Measurements from ENCODE around the gene C12orf57.
A peak's percentile ranks its signal among the peaks of the same experiment; 100 is the strongest.

C12orf57 gene

DNA sequence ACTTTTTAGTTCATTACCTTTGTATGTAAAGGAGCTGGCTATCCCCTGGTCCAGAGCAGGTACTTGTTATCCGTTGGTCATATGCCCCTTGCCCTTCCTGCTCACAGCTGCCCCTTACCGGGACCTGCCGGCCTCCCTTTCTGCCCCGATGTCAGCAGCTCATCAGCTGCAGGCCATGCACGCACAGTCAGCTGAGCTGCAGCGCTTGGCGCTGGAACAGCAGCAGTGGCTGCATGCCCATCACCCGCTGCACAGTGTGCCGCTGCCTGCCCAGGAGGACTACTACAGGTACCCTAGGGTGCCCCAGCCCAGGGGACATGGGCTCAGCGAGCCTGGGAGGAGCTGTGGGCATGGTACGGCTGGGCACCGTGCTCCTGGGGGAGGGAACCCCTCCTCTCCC is 2.6 kb upstream of the C12orf57 start:
- TF ChIP-seq, protein P1, sequence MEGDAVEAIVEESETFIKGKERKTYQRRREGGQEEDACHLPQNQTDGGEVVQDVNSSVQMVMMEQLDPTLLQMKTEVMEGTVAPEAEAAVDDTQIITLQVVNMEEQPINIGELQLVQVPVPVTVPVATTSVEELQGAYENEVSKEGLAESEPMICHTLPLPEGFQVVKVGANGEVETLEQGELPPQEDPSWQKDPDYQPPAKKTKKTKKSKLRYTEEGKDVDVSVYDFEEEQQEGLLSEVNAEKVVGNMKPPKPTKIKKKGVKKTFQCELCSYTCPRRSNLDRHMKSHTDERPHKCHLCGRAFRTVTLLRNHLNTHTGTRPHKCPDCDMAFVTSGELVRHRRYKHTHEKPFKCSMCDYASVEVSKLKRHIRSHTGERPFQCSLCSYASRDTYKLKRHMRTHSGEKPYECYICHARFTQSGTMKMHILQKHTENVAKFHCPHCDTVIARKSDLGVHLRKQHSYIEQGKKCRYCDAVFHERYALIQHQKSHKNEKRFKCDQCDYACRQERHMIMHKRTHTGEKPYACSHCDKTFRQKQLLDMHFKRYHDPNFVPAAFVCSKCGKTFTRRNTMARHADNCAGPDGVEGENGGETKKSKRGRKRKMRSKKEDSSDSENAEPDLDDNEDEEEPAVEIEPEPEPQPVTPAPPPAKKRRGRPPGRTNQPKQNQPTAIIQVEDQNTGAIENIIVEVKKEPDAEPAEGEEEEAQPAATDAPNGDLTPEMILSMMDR (IDR thresholded peaks at IDR 0.05; ENCODE audit: control insufficient read depth, extremely low read depth, insufficient read depth) = no peak
- DNase-seq (ENCODE audit: low read depth) = no peak

DNA sequence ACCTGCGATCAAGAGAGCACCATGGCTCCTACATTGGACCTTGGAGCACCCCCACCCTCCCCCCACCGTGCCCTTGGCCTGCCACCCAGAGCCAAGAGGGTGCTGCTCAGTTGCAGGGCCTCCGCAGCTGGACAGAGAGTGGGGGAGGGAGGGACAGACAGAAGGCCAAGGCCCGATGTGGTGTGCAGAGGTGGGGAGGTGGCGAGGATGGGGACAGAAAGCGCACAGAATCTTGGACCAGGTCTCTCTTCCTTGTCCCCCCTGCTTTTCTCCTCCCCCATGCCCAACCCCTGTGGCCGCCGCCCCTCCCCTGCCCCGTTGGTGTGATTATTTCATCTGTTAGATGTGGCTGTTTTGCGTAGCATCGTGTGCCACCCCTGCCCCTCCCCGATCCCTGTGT is 2.0 kb upstream of the C12orf57 start:
- no peak for DNase-seq (ENCODE audit: low read depth)
- H3K4me3 ChIP-seq (ENCODE audit: low read depth, low read length) = no peak overlapping the region
- TF ChIP-seq, protein P1 (IDR thresholded peaks at IDR 0.05; ENCODE audit: control insufficient read depth, extremely low read depth, insufficient read depth) = no peak

More for the DNA sequence above, 2.6 kb upstream of the C12orf57 start:
- H3K4me3 ChIP-seq (ENCODE audit: low read depth, low read length) = no peak overlapping the region

DNA sequence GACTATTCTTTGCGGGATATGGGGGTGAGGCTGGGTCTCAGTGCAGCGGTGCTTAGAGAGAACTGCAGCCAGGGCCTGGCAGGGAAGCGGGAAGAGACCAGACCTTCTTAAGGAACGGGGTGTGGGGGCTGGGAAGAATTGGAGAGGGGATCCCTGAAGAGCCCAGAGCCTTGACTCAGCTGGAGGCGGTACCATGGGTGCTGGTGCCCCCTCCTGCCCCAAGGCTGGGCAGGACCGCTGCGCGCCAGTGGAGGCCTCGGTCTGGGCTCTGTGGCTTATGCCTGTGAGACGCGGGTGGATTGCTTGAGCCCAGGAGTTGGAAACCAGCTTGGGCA is 1.5 kb upstream of the C12orf57 start:
- TF ChIP-seq, protein P1 (IDR thresholded peaks at IDR 0.05; ENCODE audit: control insufficient read depth, extremely low read depth, insufficient read depth) = no peak
- DNase-seq (ENCODE audit: low read depth) = no peak
- H3K4me3 ChIP-seq (ENCODE audit: low read depth, low read length) = no peak overlapping the region

DNA sequence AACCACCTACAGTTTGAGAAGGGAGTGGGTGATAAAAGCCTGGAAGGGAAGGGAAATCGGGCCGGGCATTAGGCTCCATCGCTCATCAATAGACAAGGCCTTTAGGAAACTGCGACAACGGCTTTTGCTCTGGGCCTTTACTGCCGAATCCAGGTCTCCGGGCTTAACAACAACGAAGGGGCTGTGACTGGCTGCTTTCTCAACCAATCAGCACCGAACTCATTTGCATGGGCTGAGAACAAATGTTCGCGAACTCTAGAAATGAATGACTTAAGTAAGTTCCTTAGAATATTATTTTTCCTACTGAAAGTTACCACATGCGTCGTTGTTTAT is 467 bp upstream of the C12orf57 start:
- peak overlapping the region; percentile 85 for H3K4me3 ChIP-seq (ENCODE audit: low read depth, low read length)
- DNase-seq (ENCODE audit: low read depth) = peak; percentile 86
- TF ChIP-seq, protein P1 (IDR thresholded peaks at IDR 0.05; ENCODE audit: control insufficient read depth, extremely low read depth, insufficient read depth) = no peak

DNA sequence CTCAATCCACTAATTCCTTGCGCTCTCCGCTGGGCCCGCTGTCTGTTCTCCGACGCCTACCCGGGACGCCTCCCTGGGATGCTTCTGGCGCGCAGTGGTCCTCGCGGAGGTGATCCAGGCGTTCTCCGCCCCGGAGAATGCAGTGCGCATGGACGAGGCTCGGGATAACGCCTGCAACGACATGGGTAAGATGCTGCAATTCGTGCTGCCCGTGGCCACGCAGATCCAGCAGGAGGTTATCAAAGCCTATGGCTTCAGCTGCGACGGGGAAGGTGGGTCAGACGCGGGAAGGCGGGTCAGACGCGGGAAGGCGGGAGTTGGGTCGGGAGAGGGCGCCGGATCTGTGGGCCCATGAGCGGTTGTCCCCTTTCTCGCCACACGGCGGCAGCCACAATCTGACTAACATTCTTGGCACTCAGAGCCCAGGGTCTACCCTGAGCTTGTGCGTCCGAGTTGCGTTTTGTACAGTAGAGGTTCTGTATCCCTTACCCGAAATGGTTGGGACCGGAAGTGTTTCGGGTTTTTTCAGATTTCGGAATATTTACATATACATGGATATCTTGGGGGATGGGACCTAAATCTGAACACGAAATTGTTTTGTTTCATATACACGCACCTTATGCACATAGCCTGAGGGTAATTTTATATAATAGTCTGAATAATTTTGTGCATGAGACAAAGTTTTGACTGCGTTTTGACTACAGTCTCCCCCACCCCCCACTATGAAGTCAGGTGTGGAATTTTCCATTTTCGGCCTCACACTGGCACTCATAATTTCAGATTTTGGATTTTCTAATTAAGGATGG is 762 bp downstream of the C12orf57 start:
- H3K4me3 ChIP-seq (ENCODE audit: low read depth, low read length) = peak overlapping the region; percentile 85
- TF ChIP-seq, protein P1 (IDR thresholded peaks at IDR 0.05; ENCODE audit: control insufficient read depth, extremely low read depth, insufficient read depth) = peak; percentile 94
- peak; percentile 90 for DNase-seq (ENCODE audit: low read depth)

DNA sequence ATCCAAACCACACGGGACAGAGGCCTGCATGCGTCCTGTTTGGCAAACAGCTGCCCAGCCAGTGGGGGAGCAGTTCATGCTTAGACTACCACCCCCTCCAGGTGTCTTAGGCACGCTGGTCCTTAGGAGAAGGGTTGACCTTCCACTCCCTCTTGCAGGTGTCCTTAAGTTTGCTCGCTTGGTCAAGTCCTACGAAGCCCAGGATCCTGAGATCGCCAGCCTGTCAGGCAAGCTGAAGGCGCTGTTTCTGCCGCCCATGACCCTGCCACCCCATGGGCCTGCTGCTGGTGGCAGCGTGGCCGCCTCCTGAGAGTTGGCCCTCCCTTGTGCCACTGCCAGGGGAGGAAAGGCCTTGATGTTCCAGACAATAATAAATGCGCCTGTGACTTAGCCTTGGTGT is 1.8 kb downstream of the C12orf57 start:
- DNase-seq (ENCODE audit: low read depth) = no peak
- TF ChIP-seq, protein P1 (IDR thresholded peaks at IDR 0.05; ENCODE audit: control insufficient read depth, extremely low read depth, insufficient read depth) = no peak
- peak overlapping the region; percentile 85 for H3K4me3 ChIP-seq (ENCODE audit: low read depth, low read length)
